A673 (cell line): ENCODE data around the gene GNAS-AS1.

Experiments used
- CTCF ChIP-seq: fragments of 300-800, 200-600 bp; sonication (generic); conservative IDR thresholded peaks from 2 replicates; pipeline ENCODE4 v1.5.1; 2017; ENCODE audit warnings: low read depth, mild to moderate bottlenecking, antibody characterized with exemption, low read length, moderate library complexity, mixed read lengths
- EZH2 ChIP-seq: fragments of 200-600 bp; sonication (generic); IDR thresholded peaks from 2 replicates; pipeline ENCODE4 v1.6.1; 2017; ENCODE audit warnings: borderline replicate concordance, low read depth, mild to moderate bottlenecking, mixed read lengths, antibody characterized with exemption, low read length; ENCODE audit not compliant: poor library complexity, severe bottlenecking

GRCh38 chr20:58867211-58867610 is 16.5 kb upstream of the GNAS-AS1 start:
- TF ChIP-seq CTCF (no peak), EZH2 (no peak)
